Measurements from ENCODE around the gene PHKA2.

- no peak for TF ChIP-seq CTCF (conservative IDR thresholded peaks at IDR 0.05)
- no peak for TF ChIP-seq EZH2 (IDR thresholded peaks at IDR 0.05; ENCODE audit: low read depth)
These were observed 40.5 kb upstream of the PHKA2 start for GRCh38 chrX:19024366-19024765.

All from PC-9 (cell line).